Measurements from ENCODE around the gene PDLIM3. TPM values are rescaled to one million over a fixed set of nuclear protein-coding genes. Genes with fewer than 3 reads are reported as not detected.

PDLIM3 gene, protein sequence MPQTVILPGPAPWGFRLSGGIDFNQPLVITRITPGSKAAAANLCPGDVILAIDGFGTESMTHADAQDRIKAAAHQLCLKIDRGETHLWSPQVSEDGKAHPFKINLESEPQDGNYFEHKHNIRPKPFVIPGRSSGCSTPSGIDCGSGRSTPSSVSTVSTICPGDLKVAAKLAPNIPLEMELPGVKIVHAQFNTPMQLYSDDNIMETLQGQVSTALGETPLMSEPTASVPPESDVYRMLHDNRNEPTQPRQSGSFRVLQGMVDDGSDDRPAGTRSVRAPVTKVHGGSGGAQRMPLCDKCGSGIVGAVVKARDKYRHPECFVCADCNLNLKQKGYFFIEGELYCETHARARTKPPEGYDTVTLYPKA
- total RNA-seq (2022; extraction: Qiagen RNA extraction): 0.10 to 0.54 TPM (median 0.24 TPM) in 5 replicates

DNA sequence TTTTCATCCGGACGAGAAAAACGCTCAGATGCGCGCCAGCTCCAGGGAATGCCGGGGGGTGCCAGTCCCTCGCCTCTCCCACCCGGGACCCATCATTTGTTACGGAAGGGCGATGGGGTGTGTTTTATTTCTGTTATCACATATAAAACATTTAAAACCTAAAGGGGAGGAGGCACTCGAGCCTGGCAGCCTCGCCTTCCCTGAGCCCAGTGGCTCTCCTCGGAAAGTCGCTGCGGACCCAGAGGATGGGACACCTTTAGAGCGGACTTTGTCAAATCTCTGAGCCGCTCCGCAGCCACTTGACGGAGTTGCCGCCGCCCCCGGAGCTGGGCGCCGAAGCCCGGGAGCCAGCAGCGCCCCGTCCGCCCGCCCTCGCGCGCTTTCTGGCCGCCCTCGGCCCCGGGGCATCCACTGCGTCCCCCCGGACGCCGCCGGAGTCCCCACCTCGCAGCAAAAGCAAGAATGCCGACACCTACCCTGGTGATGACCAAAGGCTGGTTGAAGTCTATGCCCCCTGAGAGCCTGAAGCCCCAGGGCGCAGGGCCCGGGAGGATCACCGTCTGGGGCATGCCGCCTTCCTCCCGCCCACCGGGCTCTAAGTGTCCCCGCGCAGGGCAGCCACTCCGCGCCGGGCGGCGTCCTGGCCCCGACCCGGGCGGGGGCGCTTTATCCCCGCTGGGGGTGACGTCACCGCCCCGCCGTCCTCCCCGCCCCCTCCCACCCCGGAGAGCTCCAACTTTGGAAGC is at the start of gene PDLIM3:
TSS of gene PDLIM3 (minus strand) at position 642 of the 746 bp plus-strand sequence. CDS start at position 569, 73 bp downstream.

GRCh38 chr4:185471235-185472102 is 63.8 kb downstream of the PDLIM3 start, which contains the start of gene CCDC110:
Gene CCDC110 (minus strand): TSS chr4:185471733. CDS start chr4:185471683, 50 bp downstream.

Other genes starting within 250 kb of the PDLIM3 start
- 0.06 to 0.17 TPM (median 0.13 TPM) in 5 replicates for gene LRP2BP, start 139.6 kb downstream of the PDLIM3 start, total RNA-seq (2022; extraction: Qiagen RNA extraction)
- 2.2 to 4.0 TPM (median 3.2 TPM) in 5 replicates for gene ANKRD37, start 138.7 kb downstream of the PDLIM3 start, total RNA-seq (2022; extraction: Qiagen RNA extraction)
- gene UFSP2, start 109.5 kb downstream of the PDLIM3 start, total RNA-seq (2022; extraction: Qiagen RNA extraction): 11.0 to 14.6 TPM (median 12.7 TPM) in 5 replicates
- gene CCDC110, start 63.8 kb downstream of the PDLIM3 start, total RNA-seq (2022; extraction: Qiagen RNA extraction): not detected in 5 replicates